HEK293 (cell line): ENCODE measurements around the gene DEFB112.

Experiments used
- CTCF ChIA-PET: fragments of 350-600 bp; formaldehyde crosslinking; extraction: SDS; loops from one replicate; lab custom pipeline; 2021; ENCODE audit warnings: antibody characterized with exemption; lab: Yijun Ruan, JAX
- POLR2A ChIA-PET: fragments of 300-600 bp; formaldehyde crosslinking; extraction: SDS; loops from one replicate; lab custom pipeline; 2020; ENCODE audit warnings: antibody characterized with exemption, inconsistent platforms; lab: Yijun Ruan, JAX
- H3K27ac ChIP-seq: fragments of 200-500 bp; sonication (Bioruptor generic); 2 replicates; pipeline ENCODE4 v1.5.1; 2014; ENCODE audit warnings: low read depth, low read length, control low read depth, inconsistent platforms; ENCODE audit errors: extremely low read depth
- H3K36me3 ChIP-seq, 2 experiments: fragments of 200-500 bp in 1 of 2; sonication (Bioruptor generic) in 1 of 2; 1 replicate in 1 of 2; 2 replicates in 1 of 2; pipeline ENCODE4 v1.5.1; 2014 to 2017; ENCODE audit warnings: inconsistent platforms in 2 of 2, low read length in 2 of 2; ENCODE audit not compliant: control insufficient read depth in 2 of 2, insufficient read depth in 1 of 2
- H3K4me1 ChIP-seq: fragments of 200-500 bp; sonication (Bioruptor generic); 2 replicates; pipeline ENCODE4 v1.5.1; 2014; ENCODE audit warnings: mild to moderate bottlenecking, low read length, inconsistent platforms; ENCODE audit not compliant: control insufficient read depth, insufficient read depth
- H3K4me3 ChIP-seq: 2 replicates; pipeline ENCODE4 v1.5.1; 2011; ENCODE audit warnings: low read depth, mild to moderate bottlenecking, control low read depth, low read length, moderate library complexity
- H3K9me3 ChIP-seq: fragments of 200-500 bp; sonication (Bioruptor generic); 2 replicates; pipeline ENCODE4 v1.5.1; 2014; ENCODE audit warnings: low read depth, low read length, inconsistent platforms; ENCODE audit not compliant: control insufficient read depth, insufficient read depth
- BCL11B ChIP-seq: fragments of 450-650 bp; formaldehyde crosslinking; IDR thresholded peaks from 2 replicates; pipeline ENCODE4 v1.5.1; 2016; ENCODE audit warnings: low read depth, missing biosample characterization, missing genetic modification characterization
- GLIS1 ChIP-seq: fragments of 450-650 bp; formaldehyde crosslinking; IDR thresholded peaks from 2 replicates; pipeline ENCODE4 v1.5.1; 2016; ENCODE audit warnings: missing biosample characterization, missing genetic modification characterization
- GLIS2 ChIP-seq: fragments of 450-650 bp; formaldehyde crosslinking; IDR thresholded peaks from 2 replicates; pipeline ENCODE4 v1.5.1; 2016; ENCODE audit warnings: missing biosample characterization, missing genetic modification characterization
- KLF7 ChIP-seq: fragments of 450-650 bp; formaldehyde crosslinking; IDR thresholded peaks from 2 replicates; pipeline ENCODE4 v1.5.1; 2016; ENCODE audit warnings: missing biosample characterization, missing genetic modification characterization, borderline replicate concordance
- OVOL3 ChIP-seq: fragments of 450-650 bp; formaldehyde crosslinking; IDR thresholded peaks from 2 replicates; pipeline ENCODE4 v1.5.1; 2016; ENCODE audit warnings: missing biosample characterization, missing genetic modification characterization
- REST ChIP-seq: fragments of 450-650 bp; formaldehyde crosslinking; IDR thresholded peaks from 2 replicates; pipeline ENCODE4 v1.5.1; 2016; ENCODE audit warnings: missing biosample characterization, missing genetic modification characterization
- SALL2 ChIP-seq: fragments of 450-650 bp; formaldehyde crosslinking; IDR thresholded peaks from 2 replicates; pipeline ENCODE4 v1.5.0; 2017; ENCODE audit warnings: missing biosample characterization, mild to moderate bottlenecking, missing genetic modification characterization, borderline replicate concordance
- SETDB1 ChIP-seq: IDR thresholded peaks from one replicate; pipeline ENCODE4 v1.6.1; 2017; ENCODE audit warnings: mild to moderate bottlenecking, low read length, moderate library complexity, mixed read lengths; ENCODE audit not compliant: insufficient read length
- ZBTB17 ChIP-seq: fragments of 450-650 bp; formaldehyde crosslinking; IDR thresholded peaks from 2 replicates; pipeline ENCODE4 v1.5.1; 2016; ENCODE audit warnings: missing biosample characterization, missing genetic modification characterization
- ZFHX2 ChIP-seq: fragments of 450-650 bp; formaldehyde crosslinking; conservative IDR thresholded peaks from 2 replicates; pipeline ENCODE4 v1.5.1; 2016; ENCODE audit warnings: missing biosample characterization, missing genetic modification characterization
- ZNF138 ChIP-seq: fragments of 450-650 bp; formaldehyde crosslinking; IDR thresholded peaks from 2 replicates; pipeline ENCODE4 v1.5.1; 2016; ENCODE audit warnings: missing biosample characterization, missing genetic modification characterization, borderline replicate concordance
- ZNF2 ChIP-seq: fragments of 450-650 bp; formaldehyde crosslinking; IDR thresholded peaks from 2 replicates; pipeline ENCODE4 v1.5.1; 2016; ENCODE audit warnings: missing biosample characterization, missing genetic modification characterization
- ZNF214 ChIP-seq: fragments of 450-650 bp; formaldehyde crosslinking; IDR thresholded peaks from 2 replicates; pipeline ENCODE4 v1.5.1; 2017; ENCODE audit warnings: missing biosample characterization, mild to moderate bottlenecking, missing genetic modification characterization, borderline replicate concordance
- ZNF510 ChIP-seq: fragments of 450-650 bp; formaldehyde crosslinking; IDR thresholded peaks from 2 replicates; pipeline ENCODE4 v1.5.1; 2018; ENCODE audit warnings: mild to moderate bottlenecking, missing genetic modification characterization, missing biosample characterization; ENCODE audit not compliant: insufficient replicate concordance
- ZNF518A ChIP-seq: fragments of 450-650 bp; formaldehyde crosslinking; conservative IDR thresholded peaks from 2 replicates; pipeline ENCODE4 v1.5.1; 2016; ENCODE audit warnings: low read depth, missing biosample characterization, missing genetic modification characterization
- ZNF623 ChIP-seq: fragments of 450-650 bp; formaldehyde crosslinking; IDR thresholded peaks from 2 replicates; pipeline ENCODE4 v1.5.1; 2016; ENCODE audit warnings: missing biosample characterization, missing genetic modification characterization
- ZNF658 ChIP-seq: fragments of 450-650 bp; formaldehyde crosslinking; IDR thresholded peaks from 2 replicates; pipeline ENCODE4; 2016; ENCODE audit warnings: missing biosample characterization, missing genetic modification characterization
- ZNF791 ChIP-seq: fragments of 450-650 bp; formaldehyde crosslinking; IDR thresholded peaks from 2 replicates; pipeline ENCODE4 v1.5.1; 2016; ENCODE audit warnings: missing biosample characterization, missing genetic modification characterization
- ZNF843 ChIP-seq: fragments of 450-650 bp; formaldehyde crosslinking; IDR thresholded peaks from 2 replicates; pipeline ENCODE4 v1.5.1; 2016; ENCODE audit warnings: missing biosample characterization, missing genetic modification characterization
- ZXDB ChIP-seq: fragments of 450-650 bp; formaldehyde crosslinking; IDR thresholded peaks from 2 replicates; pipeline ENCODE4 v1.5.1; 2016; ENCODE audit warnings: missing biosample characterization, missing genetic modification characterization

DEFB112 gene

DNA sequence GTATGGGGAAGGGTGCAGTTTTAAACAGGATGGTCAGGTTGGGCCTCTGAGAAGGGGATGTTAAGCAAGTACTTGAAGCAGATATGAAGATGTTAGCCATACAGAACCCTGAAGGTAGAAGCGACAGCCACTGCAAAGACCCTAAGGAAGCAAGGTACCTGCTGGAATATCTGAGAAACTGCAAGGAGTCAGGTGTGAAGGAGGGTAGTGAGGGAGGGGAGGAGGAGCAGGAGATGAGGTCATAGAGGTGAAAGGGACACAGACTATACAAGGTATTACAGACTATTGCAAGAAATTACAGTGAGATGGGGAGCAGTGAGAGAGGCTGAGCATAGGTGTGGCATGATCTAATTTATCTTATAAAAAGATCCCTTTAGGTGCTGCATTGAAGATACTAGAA lies 22.2 kb upstream of the DEFB112 start (continued):
- TF ChIP-seq ZNF518A (no peak), BCL11B (no peak), GLIS1 (no peak), KLF7 (tag by site-specific recombination) (no peak)

- H3K9me3 ChIP-seq: no peaks in the 10 kb centered on the region
- TF ChIP-seq SALL2 (tag by site-specific recombination): no peak
- no peak for TF ChIP-seq ZNF623 (tag by site-specific recombination)
- TF ChIP-seq ZBTB17 (tag by site-specific recombination): no peak
- TF ChIP-seq OVOL3 (tag by site-specific recombination): no peak
- no peak for TF ChIP-seq ZNF843 (tag by site-specific recombination)
- no peak for TF ChIP-seq GLIS2 (tag by site-specific recombination)
- TF ChIP-seq ZFHX2 (tag by site-specific recombination): no peak
- no peak for TF ChIP-seq SETDB1
- no peak for TF ChIP-seq ZNF2
- TF ChIP-seq REST (tag by site-specific recombination): no peak
- no peak for TF ChIP-seq ZNF214
- TF ChIP-seq ZXDB: no peak
- TF ChIP-seq ZNF510 (tag by site-specific recombination): no peak
- TF ChIP-seq ZNF138 (tag by site-specific recombination): no peak
- no peak for TF ChIP-seq ZNF791 (tag by site-specific recombination)
- no peak for TF ChIP-seq ZNF658 (tag by site-specific recombination)
- H3K4me3 ChIP-seq: no peak overlapping the region
- no peaks in the 10 kb centered on the region for H3K4me1 ChIP-seq
- ChIA-PET CTCF (interaction anchor here (1.0 kb wide), 1 partner anchor 39 kb away, joined by 3 read pairs; no protein-coding TSS in a partner anchor), POLR2A (no interaction called here)
- no peaks in the 10 kb centered on the region for H3K36me3 ChIP-seq
- no peak overlapping the region for H3K27ac ChIP-seq
These were observed 20.4 kb upstream of the DEFB112 start for GRCh38 chr6:50070101-50070500.
